H7 (cell line): Measurements from ENCODE around the gene ODAPH. TPM values are rescaled to one million over a fixed set of nuclear protein-coding genes. Genes with fewer than 3 reads are reported as not detected.
"Not testable (repeated sequence)": the region's sequence is repeated elsewhere in the genome, so short reads cannot be mapped to it uniquely, and the experiment has no call there.

Experiments
- DNase-seq: peaks from one replicate; pipeline ENCODE4 v3.0.0; 2012
- H3K27me3 ChIP-seq: 2 replicates; pipeline ENCODE4 v1.6.0; 2011; ENCODE audit warnings: mild to moderate bottlenecking, low read length; ENCODE audit not compliant: control insufficient read depth, insufficient read depth
- H3K36me3 ChIP-seq: replicated peaks from 2 replicates; pipeline ENCODE4 v1.5.1; 2011; ENCODE audit warnings: low read length; ENCODE audit not compliant: control insufficient read depth, insufficient read depth
- H3K4me3 ChIP-seq: 2 replicates; pipeline ENCODE4 v1.5.1; 2011; ENCODE audit warnings: low read depth, mild to moderate bottlenecking, control low read depth, low read length, moderate library complexity; ENCODE audit not compliant: insufficient read depth
- total RNA-seq: library from RNA; depleted of rRNA; stranded (reverse); fragments of >200 nt; shearing (Covaris generic); gene quantifications from 2 replicates; pipeline ENCODE4 v1.2.3, GENCODE V29; 2014; rRNA removed

ODAPH gene, protein sequence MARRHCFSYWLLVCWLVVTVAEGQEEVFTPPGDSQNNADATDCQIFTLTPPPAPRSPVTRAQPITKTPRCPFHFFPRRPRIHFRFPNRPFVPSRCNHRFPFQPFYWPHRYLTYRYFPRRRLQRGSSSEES
- not detected in 2 replicates for total RNA-seq

- Histone ChIP-seq H3K27me3 (no peaks in the 10 kb centered on the region), H3K36me3 (no peaks in the 10 kb centered on the region), H3K4me3 (no peak within 1 kb of the TSS)
- DNase-seq, result peak; percentile 35
Measured at GRCh38 chr4:75555294-75556164, at the start of gene ODAPH. TSS of gene ODAPH (plus strand) at chr4:75556066. CDS start at chr4:75556083, 17 bp downstream.

GRCh38 chr4:75509592-75509991 is 46.3 kb upstream of the ODAPH start:
- not testable (repeated sequence) for H3K4me3 ChIP-seq, H3K36me3 ChIP-seq, DNase-seq, H3K27me3 ChIP-seq

- Histone ChIP-seq H3K27me3 (no peaks in the 10 kb centered on the region), H3K36me3 (0 out of 2 replicates have a peak, but pooled peaks cover 1% of the 10 kb centered on the region), H3K4me3 (no peak overlapping the region)
- DNase-seq, result peak; percentile 10
Measured at GRCh38 chr4:75511841-75512240, 44.0 kb upstream of the ODAPH start.

- DNase-seq, result no peak
- Histone ChIP-seq H3K27me3 (no peaks in the 10 kb centered on the region), H3K36me3 (peaks cover 5% of the 10 kb centered on the region), H3K4me3 (peak overlapping the region; percentile 81)
Measured at GRCh38 chr4:75512386-75513211, 43.3 kb upstream of the ODAPH start.

DNA sequence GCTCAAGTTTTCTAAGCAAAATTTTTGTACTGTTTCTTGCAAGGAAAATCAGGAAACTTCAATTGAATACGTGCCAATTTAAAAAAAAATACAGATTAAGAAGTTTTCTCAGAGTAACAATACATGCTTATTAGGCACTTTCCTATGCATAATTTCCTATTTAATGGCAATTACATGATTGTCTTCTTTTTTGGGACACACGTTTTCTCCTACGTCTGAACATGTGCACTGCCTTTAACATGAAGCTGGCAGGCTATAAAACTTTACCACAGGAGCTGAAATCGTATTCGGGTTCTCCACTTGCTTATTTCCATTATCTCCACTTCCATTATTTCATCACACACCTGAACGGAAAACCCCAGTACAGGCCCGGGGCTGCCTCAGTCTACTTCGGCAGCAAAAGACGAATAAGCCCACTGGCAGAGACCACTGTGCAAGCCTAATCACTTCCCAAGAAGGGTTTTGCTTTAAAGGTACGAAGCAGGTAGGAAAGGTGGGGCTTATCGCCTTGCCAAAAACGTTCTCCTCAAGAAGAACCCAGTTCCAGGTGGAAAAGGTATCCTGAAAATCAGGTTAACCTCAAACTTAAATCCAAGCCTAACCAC is 42.2 kb upstream of the ODAPH start:
- DNase-seq, result no peak
- peaks cover 7% of the 10 kb centered on the region for H3K36me3 ChIP-seq
- no peaks in the 10 kb centered on the region for H3K27me3 ChIP-seq
- peak overlapping the region; percentile 81 for H3K4me3 ChIP-seq

GRCh38 chr4:75514131-75514948 is 41.5 kb upstream of the ODAPH start, which contains the start of the genes RCHY1 and THAP6:
TSS of gene RCHY1 (minus strand) at chr4:75514403. CDS start at chr4:75514286, 117 bp downstream.
TSS of gene THAP6 (plus strand) at chr4:75514473. CDS start at chr4:75515453, 980 bp downstream.
- Histone ChIP-seq H3K27me3 (no peaks in the 10 kb centered on the region), H3K4me3 (peak within 1 kb of the TSS; percentile 81), H3K36me3 (peaks cover 11% of the 10 kb centered on the region)
- peak; percentile 89 for DNase-seq

DNA sequence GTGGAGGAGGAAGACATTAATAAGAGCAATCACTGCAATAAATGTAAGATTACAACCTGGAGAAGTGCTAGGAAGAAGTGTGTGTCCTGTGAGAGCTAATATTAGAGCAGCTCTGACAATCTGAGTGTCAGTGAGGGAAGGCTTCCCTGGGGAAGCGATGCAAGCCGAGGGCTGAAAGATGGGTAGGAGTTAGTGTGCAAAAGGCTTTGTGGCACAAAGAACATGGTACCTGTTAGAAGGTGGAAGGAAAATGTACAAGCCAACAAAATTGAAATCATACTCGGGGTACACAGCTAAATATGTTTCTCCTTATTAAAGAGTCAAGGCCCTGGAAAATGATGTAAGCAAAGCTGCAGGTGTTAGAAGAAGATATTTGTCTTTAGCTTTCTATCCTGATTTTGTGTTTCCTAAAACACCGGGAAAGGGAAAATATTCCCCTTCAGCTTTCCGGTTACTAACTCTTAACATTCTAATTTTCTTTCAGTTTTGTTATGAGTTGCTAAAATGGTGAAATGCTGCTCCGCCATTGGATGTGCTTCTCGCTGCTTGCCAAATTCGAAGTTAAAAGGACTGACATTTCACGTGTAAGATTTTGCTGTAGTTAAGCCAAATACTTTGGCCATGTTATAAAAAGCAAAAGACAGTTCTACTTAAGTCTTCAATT is 40.8 kb upstream of the ODAPH start:
- no peak for DNase-seq
- H3K36me3 ChIP-seq, result peaks cover 11% of the 10 kb centered on the region
- peak overlapping the region; percentile 81 for H3K4me3 ChIP-seq
- no peaks in the 10 kb centered on the region for H3K27me3 ChIP-seq

DNA sequence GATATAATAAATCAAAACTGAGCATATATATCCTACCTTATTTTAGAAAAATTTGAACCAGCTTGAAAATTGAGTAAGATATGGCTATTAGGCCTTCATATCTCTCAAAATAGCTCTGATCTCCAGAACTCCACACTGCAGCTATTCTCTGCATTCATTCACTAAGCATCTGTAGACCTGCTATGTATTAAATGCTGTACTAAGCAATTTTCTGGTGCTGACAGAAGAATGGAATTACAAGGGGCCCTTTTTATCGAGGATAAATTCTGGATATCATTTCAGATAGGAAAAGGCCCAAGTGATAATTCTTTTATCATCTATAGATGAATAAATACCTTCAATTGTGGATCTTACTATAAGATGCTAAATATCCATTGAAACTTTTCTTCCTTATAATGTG is 39.7 kb upstream of the ODAPH start:
- Histone ChIP-seq H3K27me3 (no peaks in the 10 kb centered on the region), H3K4me3 (no peak overlapping the region), H3K36me3 (peaks cover 11% of the 10 kb centered on the region)
- DNase-seq, result no peak

GRCh38 chr4:75519452-75519851 is 36.4 kb upstream of the ODAPH start:
- not testable (repeated sequence) for H3K4me3 ChIP-seq, H3K27me3 ChIP-seq, DNase-seq
- peaks cover 11% of the 10 kb centered on the region for H3K36me3 ChIP-seq

- no peaks in the 10 kb centered on the region for H3K27me3 ChIP-seq
- DNase-seq, result no peak
- no peak overlapping the region for H3K4me3 ChIP-seq
- H3K36me3 ChIP-seq, result peaks cover 9% of the 10 kb centered on the region
Measured at GRCh38 chr4:75525086-75525485, 30.8 kb upstream of the ODAPH start.

DNA sequence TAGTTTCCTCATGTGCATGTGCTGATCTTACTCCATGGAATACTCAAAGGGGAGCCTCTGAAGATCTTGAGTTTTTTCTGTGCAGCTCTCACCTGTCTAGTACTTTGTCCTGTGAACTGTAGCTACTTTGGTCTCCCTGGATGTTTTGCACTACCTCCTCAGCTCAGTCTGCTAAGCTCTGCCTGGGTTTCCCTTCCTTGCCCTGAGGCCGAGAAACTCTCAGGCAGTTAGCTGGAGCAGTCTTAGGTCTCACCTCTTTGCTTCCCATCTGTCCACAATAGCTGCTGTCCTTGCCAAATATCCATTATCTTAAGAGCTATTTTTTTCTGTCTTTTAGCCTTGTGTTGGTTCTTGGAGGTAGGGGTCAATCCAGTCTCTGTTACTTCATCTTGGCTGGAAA is 30.0 kb upstream of the ODAPH start:
- DNase-seq, result no peak
- H3K27me3 ChIP-seq, result no peaks in the 10 kb centered on the region
- H3K4me3 ChIP-seq, result no peak overlapping the region
- peaks cover 9% of the 10 kb centered on the region for H3K36me3 ChIP-seq

DNA sequence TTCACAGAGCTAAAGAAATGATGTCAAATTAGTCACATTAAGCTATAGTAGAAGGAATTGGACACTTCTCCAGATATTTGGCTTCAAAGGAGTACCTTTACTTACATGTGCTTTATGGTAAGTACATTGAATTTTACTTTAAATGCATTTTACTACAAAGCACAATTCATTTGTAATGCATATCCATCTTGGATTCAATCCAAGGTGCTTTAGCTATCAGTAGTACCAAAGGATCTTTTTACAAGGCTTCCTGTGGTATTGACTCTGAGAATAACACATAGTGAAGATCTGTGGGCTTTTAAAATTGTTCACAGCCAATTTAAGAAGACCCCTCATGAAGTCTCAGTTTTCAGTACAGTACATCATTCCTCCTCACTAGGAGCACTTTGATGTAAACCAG is 28.4 kb upstream of the ODAPH start:
- no peak for DNase-seq
- no peaks in the 10 kb centered on the region for H3K27me3 ChIP-seq
- H3K36me3 ChIP-seq, result peaks cover 9% of the 10 kb centered on the region
- H3K4me3 ChIP-seq, result no peak overlapping the region
